ENCODE data around the gene TMBIM6. TPM values are rescaled to one million over a fixed set of nuclear protein-coding genes. Genes with fewer than 3 reads are reported as not detected.
"Not testable (repeated sequence)": the region's sequence is repeated elsewhere in the genome, so short reads cannot be mapped to it uniquely, and the experiment has no call there.

TMBIM6 gene
- total and polyA plus RNA-seq, 10 donors = 100 to 437 (median 375) TPM

DNA sequence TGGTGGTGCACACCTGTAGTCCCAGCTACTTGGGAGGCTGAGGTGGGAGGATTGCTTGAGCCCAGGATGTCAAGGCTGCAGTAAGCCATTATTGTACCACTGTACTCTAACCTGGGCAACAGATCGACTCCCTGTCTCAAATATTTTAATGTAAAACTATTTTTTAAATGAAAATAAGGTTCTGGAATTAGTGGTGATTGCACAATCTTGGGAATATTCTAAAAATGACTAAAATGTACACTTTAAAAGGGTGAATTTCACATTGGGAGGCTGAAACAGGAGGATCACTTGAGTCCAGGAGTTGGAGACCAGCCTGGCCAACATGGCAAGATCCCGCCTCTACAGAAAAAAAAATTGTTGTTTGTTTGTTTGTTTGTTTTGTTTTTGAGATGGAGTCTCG lies 12.9 kb upstream of the TMBIM6 start:
- Histone ChIP-seq H3K36me3 (no peaks in the 10 kb centered on the region), H3K4me3 (no peak overlapping the region), H3K27ac (no peak overlapping the region), H3K27me3 (replicated peaks in 1 of 7) (peaks cover 0 to 11% (median 0%) of the 10 kb centered on the region in 7 donors), H3K9me3 (no peaks in the 10 kb centered on the region), H3K4me1 (no peaks in the 10 kb centered on the region)
- intact Hi-C loops (cut with DNase I; ENCODE audit: low total_unique reads) = no loop called here
- WGBS, 5 donors = 83 to 96% (median 89%) methylated on average over 3 of the region's 3 CpGs
- DNase-seq = no peak
- no peak for TF ChIP-seq POLR2A (IDR thresholded peaks at IDR 0.05)
- TF ChIP-seq, protein P1, sequence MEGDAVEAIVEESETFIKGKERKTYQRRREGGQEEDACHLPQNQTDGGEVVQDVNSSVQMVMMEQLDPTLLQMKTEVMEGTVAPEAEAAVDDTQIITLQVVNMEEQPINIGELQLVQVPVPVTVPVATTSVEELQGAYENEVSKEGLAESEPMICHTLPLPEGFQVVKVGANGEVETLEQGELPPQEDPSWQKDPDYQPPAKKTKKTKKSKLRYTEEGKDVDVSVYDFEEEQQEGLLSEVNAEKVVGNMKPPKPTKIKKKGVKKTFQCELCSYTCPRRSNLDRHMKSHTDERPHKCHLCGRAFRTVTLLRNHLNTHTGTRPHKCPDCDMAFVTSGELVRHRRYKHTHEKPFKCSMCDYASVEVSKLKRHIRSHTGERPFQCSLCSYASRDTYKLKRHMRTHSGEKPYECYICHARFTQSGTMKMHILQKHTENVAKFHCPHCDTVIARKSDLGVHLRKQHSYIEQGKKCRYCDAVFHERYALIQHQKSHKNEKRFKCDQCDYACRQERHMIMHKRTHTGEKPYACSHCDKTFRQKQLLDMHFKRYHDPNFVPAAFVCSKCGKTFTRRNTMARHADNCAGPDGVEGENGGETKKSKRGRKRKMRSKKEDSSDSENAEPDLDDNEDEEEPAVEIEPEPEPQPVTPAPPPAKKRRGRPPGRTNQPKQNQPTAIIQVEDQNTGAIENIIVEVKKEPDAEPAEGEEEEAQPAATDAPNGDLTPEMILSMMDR (IDR thresholded peaks at IDR 0.05 in 8 of 11, conservative IDR thresholded peaks at IDR 0.05 in 3 of 11) = no peak
- TF ChIP-seq POLR2AphosphoS5 (IDR thresholded peaks at IDR 0.05) = no peak

DNA sequence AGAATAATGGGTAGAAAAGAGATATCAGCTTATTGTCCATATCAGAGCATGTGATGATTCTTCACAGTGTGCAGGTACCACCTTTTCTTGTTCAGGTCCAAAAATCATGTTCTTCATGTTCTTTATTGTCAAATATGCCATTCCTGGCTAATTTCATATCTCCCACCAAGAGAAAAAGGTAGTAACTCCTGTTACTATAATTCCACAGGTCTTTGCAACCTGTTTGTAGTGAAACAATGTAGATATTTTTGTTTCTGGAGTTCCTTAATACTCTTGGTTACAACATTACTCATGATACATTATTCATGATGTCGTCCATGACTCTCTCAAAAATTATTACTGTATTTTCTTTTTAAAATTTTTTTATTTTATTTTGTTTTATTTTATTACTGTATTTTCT lies 11.3 kb upstream of the TMBIM6 start:
- Histone ChIP-seq H3K27ac (no peak overlapping the region), H3K27me3 (replicated peaks in 1 of 7) (peaks cover 0 to 8% (median 0%) of the 10 kb centered on the region in 7 donors), H3K4me3 (no peak overlapping the region), H3K4me1 (no peaks in the 10 kb centered on the region), H3K36me3 (no peaks in the 10 kb centered on the region), H3K9me3 (peaks cover 0 to 9% (median under 1%) of the 10 kb centered on the region in 8 donors)
- intact Hi-C loops (cut with DNase I; ENCODE audit: low total_unique reads) = no loop called here
- no peak for DNase-seq
- 60 to 97% (median 82%) methylated on average over 1 of the region's 1 CpG for WGBS, 5 donors
- no peak for TF ChIP-seq POLR2AphosphoS5 (IDR thresholded peaks at IDR 0.05)
- TF ChIP-seq, protein P1 (IDR thresholded peaks at IDR 0.05 in 8 of 11, conservative IDR thresholded peaks at IDR 0.05 in 3 of 11) = no peak
- no peak for TF ChIP-seq POLR2A (IDR thresholded peaks at IDR 0.05)

DNA sequence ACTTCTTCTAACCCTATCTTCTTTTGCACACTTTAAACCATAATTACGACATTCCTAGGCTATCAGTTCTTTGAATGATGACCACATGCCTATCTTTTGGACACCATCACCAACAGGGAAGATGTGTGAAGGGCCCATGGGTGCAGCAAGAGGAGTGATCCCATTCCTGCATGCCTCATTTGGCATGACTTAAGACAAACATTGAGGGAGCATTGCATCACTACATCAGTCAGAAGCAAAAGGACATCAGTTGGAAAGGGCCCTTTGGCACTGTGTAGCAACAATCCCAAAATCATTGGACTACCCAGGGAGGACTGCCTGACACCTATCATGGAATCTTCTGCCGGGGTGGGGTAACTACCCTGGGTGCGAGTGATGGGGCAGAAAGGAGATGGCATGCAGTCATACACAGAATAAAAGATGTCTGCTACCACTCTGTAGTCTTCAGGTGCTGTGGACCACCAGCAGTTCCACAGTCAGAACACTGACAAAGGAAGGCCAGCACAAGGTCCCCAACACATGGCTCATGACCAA lies 10.7 kb upstream of the TMBIM6 start:
- H3K27me3 ChIP-seq (replicated peaks in 1 of 7) = peaks cover 0 to 2% (median 0%) of the 10 kb centered on the region in 7 donors
- no peaks in the 10 kb centered on the region for H3K4me1 ChIP-seq
- no peak overlapping the region for H3K4me3 ChIP-seq
- no peak overlapping the region for H3K27ac ChIP-seq
- peaks cover 0 to 13% (median 2%) of the 10 kb centered on the region in 8 donors for H3K9me3 ChIP-seq
- no peak for TF ChIP-seq POLR2A (IDR thresholded peaks at IDR 0.05)
- TF ChIP-seq, protein P1 (IDR thresholded peaks at IDR 0.05 in 8 of 11, conservative IDR thresholded peaks at IDR 0.05 in 3 of 11) = no peak
- TF ChIP-seq POLR2AphosphoS5 (IDR thresholded peaks at IDR 0.05) = no peak
- no peaks in the 10 kb centered on the region for H3K36me3 ChIP-seq
- 90 to 94% (median 91%) methylated on average over 3 of the region's 3 CpGs for WGBS, 5 donors
- DNase-seq = no peak
- intact Hi-C loops (cut with DNase I; ENCODE audit: low total_unique reads) = no loop called here

DNA sequence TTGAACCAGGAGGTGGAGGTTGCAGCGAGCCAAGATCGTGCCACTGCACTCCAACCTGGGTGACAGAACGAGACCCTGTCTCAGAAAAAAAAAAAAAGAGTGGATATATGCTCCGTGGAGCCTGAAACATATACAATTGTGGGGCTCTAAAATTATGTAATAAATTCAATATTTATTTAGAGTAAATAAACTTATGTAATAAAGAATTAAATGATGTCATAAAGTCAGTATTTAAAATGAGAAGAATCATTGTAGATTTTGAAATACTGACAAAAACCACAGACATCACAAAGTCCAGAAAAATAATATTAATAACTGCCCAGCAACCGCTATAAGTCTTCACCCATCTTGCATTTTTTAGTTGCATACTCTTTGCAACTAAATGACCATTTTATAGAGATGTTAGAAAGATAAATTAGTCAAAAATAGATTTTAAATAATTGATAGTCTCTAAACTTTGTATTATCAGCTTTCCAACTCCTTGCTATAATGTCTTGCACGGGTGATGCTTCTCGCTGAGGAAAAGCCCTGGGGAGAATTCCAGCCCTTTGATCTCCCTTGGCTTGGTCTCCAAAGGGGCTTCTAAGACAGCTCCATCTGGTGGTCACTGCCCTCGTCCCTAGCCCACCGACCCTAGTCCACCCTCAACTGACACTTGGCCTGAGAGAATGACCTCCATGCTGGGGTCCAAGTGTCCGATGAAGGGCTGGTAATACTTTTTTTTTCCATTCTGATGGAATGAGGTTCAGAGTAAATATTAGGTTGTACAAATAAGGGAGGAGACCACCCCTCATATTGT lies 7.9 kb upstream of the TMBIM6 start:
- TF ChIP-seq, protein P1 (IDR thresholded peaks at IDR 0.05 in 8 of 11, conservative IDR thresholded peaks at IDR 0.05 in 3 of 11) = no peak
- TF ChIP-seq POLR2AphosphoS5 (IDR thresholded peaks at IDR 0.05) (no peak), POLR2A (IDR thresholded peaks at IDR 0.05) (no peak)
- H3K36me3 ChIP-seq = no peaks in the 10 kb centered on the region
- DNase-seq = no peak
- no peak overlapping the region for H3K27ac ChIP-seq
- intact Hi-C loops (cut with DNase I; ENCODE audit: low total_unique reads) = no loop called here
- H3K4me3 ChIP-seq = no peak overlapping the region
- H3K27me3 ChIP-seq (replicated peaks in 1 of 7) = no peaks in the 10 kb centered on the region
- H3K9me3 ChIP-seq = peaks cover 0 to 14% (median 2%) of the 10 kb centered on the region in 8 donors
- H3K4me1 ChIP-seq = no peaks in the 10 kb centered on the region
- 78 to 86% (median 85%) methylated on average over 10 of the region's 10 CpGs for WGBS, 5 donors

DNA sequence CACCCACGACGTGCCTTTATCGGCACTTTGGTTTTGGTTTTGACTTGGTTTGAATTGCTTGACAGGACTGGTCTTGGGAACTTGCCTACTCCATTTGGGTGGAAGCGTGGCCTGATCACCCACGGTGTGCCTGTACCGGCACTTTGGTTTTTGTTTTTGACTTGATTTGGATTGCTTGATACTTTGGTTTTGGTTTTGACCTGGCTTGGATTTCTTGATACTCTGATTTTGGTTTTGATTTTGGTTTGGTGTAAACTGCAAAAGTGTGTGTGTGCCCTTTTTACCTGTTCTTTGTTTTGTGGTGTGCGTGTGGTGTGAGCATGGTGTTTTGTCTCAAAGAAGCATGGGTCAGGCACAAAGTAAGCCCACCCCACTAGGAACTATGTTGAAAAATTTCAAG lies 6.5 kb upstream of the TMBIM6 start:
- intact Hi-C loops (cut with DNase I; ENCODE audit: low total_unique reads); H3K4me3 ChIP-seq; H3K36me3 ChIP-seq; H3K27ac ChIP-seq; H3K27me3 ChIP-seq (replicated peaks in 1 of 7); H3K4me1 ChIP-seq; DNase-seq: not testable (repeated sequence)
- WGBS, 5 donors = 94 to 96% (median 95%) methylated on average over 6 to 7 of the region's 7 CpGs
- peaks cover 0 to 14% (median 2%) of the 10 kb centered on the region in 8 donors for H3K9me3 ChIP-seq

DNA sequence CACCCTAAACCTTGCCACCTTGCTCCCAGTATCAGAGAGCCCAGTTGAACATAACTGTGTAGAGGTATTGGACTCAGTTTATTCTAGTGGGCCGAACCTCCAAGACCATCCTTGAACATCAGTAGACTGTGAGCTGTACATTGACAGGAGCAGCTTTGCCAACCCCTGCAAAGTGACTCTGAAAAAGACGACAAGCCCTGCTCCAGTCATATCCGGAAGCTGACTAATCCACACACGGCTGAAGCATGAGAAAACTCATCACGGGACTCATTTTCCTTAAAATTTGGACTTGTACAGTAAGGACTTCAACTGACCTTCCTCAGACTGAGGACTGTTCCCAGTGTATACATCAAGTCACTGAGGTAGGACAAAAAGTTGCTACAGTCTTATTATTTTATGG lies 2.6 kb upstream of the TMBIM6 start:
- DNase-seq; intact Hi-C loops (cut with DNase I; ENCODE audit: low total_unique reads); H3K36me3 ChIP-seq; H3K27me3 ChIP-seq (replicated peaks in 1 of 7); H3K4me3 ChIP-seq; H3K27ac ChIP-seq: not testable (repeated sequence)
- H3K9me3 ChIP-seq = peaks cover 0 to 14% (median 2%) of the 10 kb centered on the region in 8 donors
- peaks cover 14 to 27% (median 23%) of the 10 kb centered on the region in 6 donors for H3K4me1 ChIP-seq
- WGBS, 5 donors = 86 to 96% (median 91%) methylated on average over 5 of the region's 5 CpGs
